Neuron (in vitro differentiated cells): ENCODE data around the gene ZFP57.
"Not testable (repeated sequence)": the region's sequence is repeated elsewhere in the genome, so short reads cannot be mapped to it uniquely, and the experiment has no call there.

Experiments
- H2AFZ ChIP-seq: one replicate; pipeline ENCODE4 v1.6.1; 2013; ENCODE audit warnings: low read depth, mild to moderate bottlenecking, inconsistent platforms, low read length, moderate library complexity
- H3K27me3 ChIP-seq: one replicate; pipeline ENCODE4 v1.6.1; 2013; ENCODE audit warnings: low read length; ENCODE audit not compliant: insufficient read depth
- H3K36me3 ChIP-seq: one replicate; pipeline ENCODE4 v1.6.1; 2013; ENCODE audit warnings: low read length; ENCODE audit not compliant: insufficient read depth
- H3K4me1 ChIP-seq: one replicate; pipeline ENCODE4 v1.6.1; 2013; ENCODE audit warnings: low read length; ENCODE audit not compliant: insufficient read depth
- H3K4me3 ChIP-seq: 2 replicates; pipeline ENCODE4 v1.5.1; 2013; ENCODE audit warnings: mild to moderate bottlenecking, low read length, moderate library complexity
- H3K9me3 ChIP-seq: one replicate; pipeline ENCODE4 v1.6.1; 2013; ENCODE audit warnings: low read length

Gene ZFP57

DNA sequence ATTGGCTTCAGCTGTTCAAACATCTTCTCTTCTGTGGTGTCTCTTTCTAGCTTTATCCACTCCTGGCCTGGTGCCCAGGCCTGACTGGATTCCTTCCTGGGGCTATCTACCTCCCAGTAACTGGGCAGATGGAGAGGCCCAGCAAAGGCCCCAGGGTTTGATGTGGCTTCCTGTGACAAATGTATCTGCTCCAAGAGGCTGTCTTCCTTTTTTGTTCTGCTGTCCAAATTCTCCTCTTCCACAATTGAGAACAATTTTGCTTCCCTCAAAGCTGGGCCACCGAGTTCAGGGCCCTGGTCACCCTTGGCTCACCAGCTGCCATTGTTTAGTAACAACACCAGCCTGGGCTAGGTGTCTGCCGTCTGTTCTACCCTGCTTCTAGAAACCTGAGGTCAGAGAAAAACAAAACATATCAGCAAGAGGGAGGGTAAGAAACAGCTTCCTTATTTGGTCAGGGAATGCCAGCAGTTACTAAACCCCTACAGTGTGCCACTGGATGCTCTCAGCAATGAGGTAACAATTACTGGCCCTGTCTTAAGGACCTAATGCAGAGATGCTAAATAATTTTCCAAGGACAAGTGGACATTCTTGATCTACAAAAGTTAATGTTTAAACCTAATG, 3.9 kb downstream of the ZFP57 start:
- Histone ChIP-seq H2AFZ (no peak overlapping the region), H3K9me3 (no peaks in the 10 kb centered on the region), H3K36me3 (no peaks in the 10 kb centered on the region), H3K4me3 (no peak overlapping the region), H3K27me3 (no peaks in the 10 kb centered on the region), H3K4me1 (no peaks in the 10 kb centered on the region)

GRCh38 chr6:29675561-29675960, 5.4 kb downstream of the ZFP57 start:
- H3K9me3 ChIP-seq: no peaks in the 10 kb centered on the region
- H3K27me3 ChIP-seq: no peaks in the 10 kb centered on the region
- H3K4me1 ChIP-seq: no peaks in the 10 kb centered on the region
- no peaks in the 10 kb centered on the region for H3K36me3 ChIP-seq
- no peak overlapping the region for H3K4me3 ChIP-seq
- no peak overlapping the region for H2AFZ ChIP-seq

- H2AFZ ChIP-seq: no peak overlapping the region
- no peak overlapping the region for H3K4me3 ChIP-seq
- H3K27me3 ChIP-seq: no peaks in the 10 kb centered on the region
Observed at GRCh38 chr6:29674008-29674407, 6.9 kb downstream of the ZFP57 start.

GRCh38 chr6:29673161-29673560, 7.8 kb downstream of the ZFP57 start:
- Histone ChIP-seq H3K4me3 (no peak overlapping the region), H2AFZ (no peak overlapping the region), H3K36me3 (no peaks in the 10 kb centered on the region), H3K4me1 (no peaks in the 10 kb centered on the region), H3K9me3 (no peaks in the 10 kb centered on the region), H3K27me3 (no peaks in the 10 kb centered on the region)

More at GRCh38 chr6:29674008-29674407, 6.9 kb downstream of the ZFP57 start:
- Histone ChIP-seq H3K36me3 (no peaks in the 10 kb centered on the region), H3K4me1 (no peaks in the 10 kb centered on the region), H3K9me3 (no peaks in the 10 kb centered on the region)

DNA sequence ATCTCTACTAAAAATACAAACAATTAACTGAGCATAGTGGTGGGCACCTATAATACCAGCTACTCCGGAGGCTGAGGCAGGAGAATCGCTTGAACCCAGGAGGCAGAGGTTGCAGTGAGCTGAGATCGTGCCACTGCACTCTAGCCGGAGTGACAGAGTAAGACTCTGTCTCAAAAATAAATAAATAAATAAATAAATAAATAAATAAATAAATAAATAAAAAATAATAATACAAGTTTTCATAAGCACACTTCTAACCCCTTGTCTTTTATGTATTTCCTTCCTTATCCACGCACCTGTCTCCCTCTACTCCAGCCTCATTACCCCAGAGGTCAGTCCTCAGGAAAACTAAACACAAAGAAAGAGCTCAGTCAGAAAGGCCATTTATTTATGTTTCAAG, 8.8 kb downstream of the ZFP57 start:
- not testable (repeated sequence) for H3K9me3 ChIP-seq, H2AFZ ChIP-seq, H3K4me3 ChIP-seq, H3K4me1 ChIP-seq, H3K27me3 ChIP-seq, H3K36me3 ChIP-seq

DNA sequence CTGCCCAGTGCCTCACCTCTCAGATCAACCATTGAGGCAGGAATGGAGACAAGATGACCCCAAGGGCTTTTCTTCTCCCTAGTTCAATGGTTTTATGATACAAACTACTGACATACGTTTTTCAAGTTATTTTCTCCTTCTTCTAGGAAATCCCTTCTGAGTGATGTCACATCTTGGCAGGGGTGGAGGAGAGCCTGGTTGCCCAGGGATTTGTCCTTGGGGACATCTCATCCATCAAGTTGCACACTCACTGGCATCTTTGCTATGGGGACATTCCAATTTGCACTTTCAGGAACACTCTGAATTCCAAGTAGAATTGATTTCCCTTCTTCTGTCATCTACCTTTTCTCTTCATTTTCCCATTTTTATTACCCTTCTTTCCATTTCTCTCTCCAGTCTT, 9.9 kb downstream of the ZFP57 start:
- Histone ChIP-seq H3K9me3 (no peaks in the 10 kb centered on the region), H3K27me3 (no peaks in the 10 kb centered on the region), H3K36me3 (no peaks in the 10 kb centered on the region), H3K4me3 (no peak overlapping the region), H3K4me1 (peaks cover 2% of the 10 kb centered on the region), H2AFZ (no peak overlapping the region)

DNA sequence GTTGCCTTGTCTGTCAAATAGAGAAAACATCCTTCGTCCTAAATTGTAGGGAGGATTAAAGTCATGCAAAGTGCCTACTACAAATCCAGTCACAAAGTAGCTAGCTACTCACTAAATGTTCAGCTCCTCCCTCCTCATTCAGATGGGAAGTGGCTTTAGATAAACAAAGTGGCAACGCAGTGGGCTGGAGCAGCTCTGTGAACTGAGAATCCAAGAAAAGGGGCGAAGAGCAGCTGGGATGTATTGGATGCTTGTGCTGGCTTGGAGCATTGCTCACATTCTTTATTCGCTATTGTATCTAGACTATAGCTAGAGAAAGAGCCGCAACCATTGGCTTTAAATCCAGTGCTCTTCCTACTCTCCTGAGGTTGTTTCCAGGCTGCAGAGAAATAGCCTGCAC, 13.8 kb downstream of the ZFP57 start:
- H3K4me1 ChIP-seq: peaks cover 5% of the 10 kb centered on the region
- H3K36me3 ChIP-seq: no peaks in the 10 kb centered on the region
- H3K4me3 ChIP-seq: no peak overlapping the region
- H3K9me3 ChIP-seq: no peaks in the 10 kb centered on the region
- no peaks in the 10 kb centered on the region for H3K27me3 ChIP-seq
- no peak overlapping the region for H2AFZ ChIP-seq

DNA sequence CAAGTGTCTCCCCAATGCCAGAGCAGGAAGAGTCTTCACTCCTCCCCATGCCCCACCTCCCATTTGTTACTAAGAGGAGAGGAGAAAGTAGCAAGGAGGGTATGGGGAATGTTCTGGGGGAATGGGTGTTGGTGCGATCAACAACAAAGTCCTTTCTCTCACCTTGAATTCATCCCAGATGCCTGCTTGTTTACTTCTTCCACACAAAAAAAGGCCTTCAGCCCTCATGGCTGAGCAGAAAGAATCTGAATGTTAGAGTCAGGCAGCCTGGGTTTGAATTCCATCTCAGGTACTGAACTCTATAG, 14.2 kb downstream of the ZFP57 start:
- Histone ChIP-seq H2AFZ (no peak overlapping the region), H3K9me3 (no peaks in the 10 kb centered on the region), H3K4me1 (peaks cover 5% of the 10 kb centered on the region), H3K27me3 (peaks cover 2% of the 10 kb centered on the region), H3K36me3 (no peaks in the 10 kb centered on the region), H3K4me3 (no peak overlapping the region)

DNA sequence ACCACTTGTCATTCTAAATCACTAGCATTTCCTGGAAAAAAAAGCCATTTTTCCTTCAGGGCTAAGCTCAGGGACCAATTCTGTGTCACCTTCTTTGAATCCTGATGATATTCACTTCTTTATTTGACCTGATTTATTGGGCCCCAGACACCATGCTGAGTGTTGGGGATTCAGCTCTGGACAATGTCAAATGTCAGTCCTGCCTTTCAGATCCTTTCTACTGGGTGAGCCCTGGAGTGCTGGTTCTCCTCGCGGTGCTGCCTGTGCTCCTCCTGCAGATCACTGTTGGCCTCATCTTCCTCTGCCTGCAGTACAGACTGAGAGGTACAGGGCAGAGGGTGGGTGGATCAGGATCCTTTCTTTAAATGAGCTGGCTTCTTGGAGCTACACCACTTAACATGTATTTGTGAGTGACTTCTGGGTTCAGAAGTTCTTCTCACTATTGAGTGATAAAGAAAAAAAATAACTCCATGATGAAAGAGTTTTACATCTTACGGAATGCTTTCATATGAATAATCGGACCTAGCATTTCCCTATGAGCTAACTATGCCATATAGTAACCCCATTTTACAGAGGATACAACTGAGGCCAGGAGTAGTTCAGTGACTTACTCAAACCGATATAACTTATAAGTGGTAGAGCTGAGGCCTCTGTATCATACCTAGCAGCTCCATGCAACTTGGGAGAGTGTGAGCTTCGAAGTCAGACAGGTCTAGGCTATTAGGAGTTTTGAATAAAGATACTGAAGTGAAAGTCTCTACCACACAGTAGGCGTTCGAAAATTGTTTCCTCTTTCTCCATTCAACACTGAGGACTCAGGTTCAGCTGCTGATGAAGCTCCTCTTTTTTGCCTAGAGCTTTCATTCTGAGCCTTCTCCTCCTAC, 14.8 kb downstream of the ZFP57 start:
- Histone ChIP-seq H3K4me1 (peaks cover 5% of the 10 kb centered on the region), H3K27me3 (peaks cover 2% of the 10 kb centered on the region), H2AFZ (no peak overlapping the region), H3K4me3 (no peak overlapping the region), H3K36me3 (no peaks in the 10 kb centered on the region), H3K9me3 (no peaks in the 10 kb centered on the region)

- no peaks in the 10 kb centered on the region for H3K36me3 ChIP-seq
- H3K4me1 ChIP-seq: peaks cover 5% of the 10 kb centered on the region
- no peak overlapping the region for H3K4me3 ChIP-seq
- H3K27me3 ChIP-seq: peaks cover 2% of the 10 kb centered on the region
- H2AFZ ChIP-seq: no peak overlapping the region
- H3K9me3 ChIP-seq: no peaks in the 10 kb centered on the region
Observed at GRCh38 chr6:29663300-29664042, 17.5 kb downstream of the ZFP57 start.

GRCh38 chr6:29661502-29662141, 19.3 kb downstream of the ZFP57 start:
- not testable (repeated sequence) for H3K27me3 ChIP-seq, H2AFZ ChIP-seq, H3K9me3 ChIP-seq, H3K4me3 ChIP-seq, H3K36me3 ChIP-seq, H3K4me1 ChIP-seq

GRCh38 chr6:29661071-29661470, 19.9 kb downstream of the ZFP57 start:
- H3K4me1 ChIP-seq: peaks cover 3% of the 10 kb centered on the region
- no peaks in the 10 kb centered on the region for H3K36me3 ChIP-seq
- no peak overlapping the region for H3K4me3 ChIP-seq
- no peak overlapping the region for H2AFZ ChIP-seq
- H3K9me3 ChIP-seq: no peaks in the 10 kb centered on the region
- peaks cover 12% of the 10 kb centered on the region for H3K27me3 ChIP-seq

GRCh38 chr6:29656798-29657197, 24.2 kb downstream of the ZFP57 start, which contains the start of gene MOG:
Gene MOG (plus strand): TSS chr6:29657092. CDS start chr6:29657210, 118 bp downstream.
- Histone ChIP-seq H3K36me3 (no peaks in the 10 kb centered on the region), H3K4me3 (no peak within 1 kb of the TSS), H3K9me3 (no peaks in the 10 kb centered on the region), H3K27me3 (peaks cover 18% of the 10 kb centered on the region), H2AFZ (no peak within 1 kb of the TSS), H3K4me1 (no peaks in the 10 kb centered on the region)
